NB4 (cell line): ENCODE data around the gene TAF1B.

Source experiments
- DNase-seq: peaks from one replicate; pipeline ENCODE4 v3.0.0; 2010; ENCODE audit warnings: low read depth
- H3K4me3 ChIP-seq: one replicate; pipeline ENCODE4 v1.5.1; 2011; ENCODE audit warnings: mild to moderate bottlenecking, low read depth, low read length, moderate library complexity
- CTCF ChIP-seq: IDR thresholded peaks from one replicate; pipeline ENCODE4 v1.5.1; 2012; ENCODE audit warnings: low read depth, low read length
- MAX ChIP-seq: IDR thresholded peaks from 2 replicates; pipeline ENCODE4 v1.6.1; 2011; ENCODE audit warnings: low read depth, low read length
- MYC ChIP-seq: IDR thresholded peaks from 2 replicates; pipeline ENCODE4 v1.6.1; 2011; ENCODE audit warnings: low read depth, low read length
- POLR2A ChIP-seq: IDR thresholded peaks from 2 replicates; pipeline ENCODE4 v1.6.1; 2011; ENCODE audit warnings: mild to moderate bottlenecking; ENCODE audit not compliant: insufficient read length; ENCODE audit errors: extremely low read depth

Gene TAF1B

GRCh38 chr2:9877726-9878125 lies 34.5 kb downstream of the TAF1B start:
- DNase-seq = no peak
- TF ChIP-seq MAX (no peak), MYC (no peak), CTCF (no peak), POLR2A (no peak)
- H3K4me3 ChIP-seq = no peak overlapping the region

- DNase-seq = no peak
- no peak overlapping the region for H3K4me3 ChIP-seq
- TF ChIP-seq CTCF (no peak), MYC (no peak), POLR2A (no peak), MAX (no peak)
Measured at GRCh38 chr2:9879455-9880194, 36.4 kb downstream of the TAF1B start.

- H3K4me3 ChIP-seq = no peak overlapping the region
- DNase-seq = no peak
- TF ChIP-seq MAX (no peak), CTCF (no peak), POLR2A (no peak), MYC (no peak)
Measured at GRCh38 chr2:9883897-9884296, 40.6 kb downstream of the TAF1B start.

- H3K4me3 ChIP-seq = no peak overlapping the region
- DNase-seq = no peak
Measured at GRCh38 chr2:9884436-9884835, 41.2 kb downstream of the TAF1B start.

GRCh38 chr2:9885036-9885684 lies 41.9 kb downstream of the TAF1B start:
- no peak for TF ChIP-seq CTCF
- no peak for TF ChIP-seq POLR2A
- TF ChIP-seq MAX = no peak
- TF ChIP-seq MYC = no peak

More at GRCh38 chr2:9884436-9884835, 41.2 kb downstream of the TAF1B start:
- TF ChIP-seq CTCF (no peak), MAX (no peak), MYC (no peak), POLR2A (no peak)

More at GRCh38 chr2:9885036-9885684, 41.9 kb downstream of the TAF1B start:
- DNase-seq = no peak
- no peak overlapping the region for H3K4me3 ChIP-seq
